HCT116 (cell line): ENCODE results near the gene CMTM8. TPM values are rescaled to one million over a fixed set of nuclear protein-coding genes. Genes with fewer than 3 reads are reported as not detected.

ENCODE experiments used
- ATAC-seq: fragments of 200-7000 bp; cut with Tn5 transposase; 2 replicates; pipeline ENCODE4 v1.9.1; 2020; ENCODE audit warnings: mild to moderate bottlenecking, moderate library complexity
- BruUV-seq: library from RNA; stranded (reverse); fragments of 400-500 nt; replicated peaks from 2 replicates; lab custom pipeline; 2021; lab: Mats Ljungman, UMichigan
- CTCF ChIA-PET: fragments of 300-600 bp; sonication (Branson Sonifier 250); formaldehyde crosslinking; loops from one replicate; lab custom pipeline; 2021; ENCODE audit warnings: antibody characterized with exemption; lab: Charles Lee
- POLR2A ChIA-PET: fragments of 300-600, 350-600 bp; sonication (Branson Sonifier 250); formaldehyde crosslinking; loops from one replicate; lab custom pipeline; 2021; ENCODE audit warnings: antibody characterized with exemption; lab: Charles Lee
- RAD21 ChIA-PET, 2 experiments: fragments of 300-600 bp; sonication (Branson Sonifier 250); formaldehyde crosslinking; loops; one replicate each; lab custom pipeline; 2023; ENCODE audit warnings: low total read pairs in 2 of 2; ENCODE audit not compliant: uncharacterized antibody in 2 of 2, unreplicated experiment in 2 of 2, low non-redundant PET in 1 of 2; lab: Charles Lee
- DNase-seq: peaks from one replicate; pipeline ENCODE4 v3.0.0-alpha.2; 2010; ENCODE audit warnings: low read depth, low spot score
- H2AFZ ChIP-seq: fragments of 200-600 bp; shearing (Covaris generic), sonication (generic); 2 replicates; pipeline ENCODE4 v1.6.1; 2017; ENCODE audit warnings: low read depth, mixed run types, mixed read lengths, antibody characterized with exemption, low read length; ENCODE audit not compliant: poor library complexity, severe bottlenecking
- H3K27ac ChIP-seq: 2 replicates; pipeline ENCODE4 v1.5.1; 2012; ENCODE audit warnings: low read depth, low read length
- H3K27me3 ChIP-seq: fragments of 200-600 bp; sonication (generic); 2 replicates; pipeline ENCODE4 v1.6.1; 2016; ENCODE audit warnings: mixed run types, low read length, mixed read lengths; ENCODE audit not compliant: insufficient read depth
- H3K36me3 ChIP-seq, 2 experiments: fragments of 200-500 bp in 1 of 2; fragments of 200-600 bp in 1 of 2; sonication (Bioruptor generic) in 1 of 2; sonication (generic) in 1 of 2; 2 replicates each; pipeline versions ENCODE4 v1.5.1 to v1.6.1; 2014 to 2016; ENCODE audit warnings: low read length in 2 of 2, inconsistent platforms in 1 of 2, mixed read lengths in 1 of 2, mixed run types in 1 of 2; ENCODE audit not compliant: insufficient read depth in 2 of 2, control insufficient read depth in 1 of 2
- H3K4me1 ChIP-seq, 2 experiments: fragments of 200-600 bp in 1 of 2; sonication (generic) in 1 of 2; 2 replicates each; pipeline versions ENCODE4 v1.5.1 to v1.6.1; 2012 to 2017; ENCODE audit warnings: low read length in 2 of 2, inconsistent platforms in 1 of 2, mild to moderate bottlenecking in 1 of 2, mixed read lengths in 1 of 2, mixed run types in 1 of 2, moderate library complexity in 1 of 2; ENCODE audit not compliant: insufficient read depth in 2 of 2, control insufficient read depth in 1 of 2
- H3K4me2 ChIP-seq: fragments of 200-600 bp; sonication (generic); 2 replicates; pipeline ENCODE4 v1.6.1; 2017; ENCODE audit warnings: mixed run types, low read length, mixed read lengths
- H3K4me3 ChIP-seq, 2 experiments: fragments of 200-600 bp in 1 of 2; sonication (generic) in 1 of 2; replicated peaks in 1 of 2; 2 replicates each; pipeline ENCODE4 v1.5.1; 2011 to 2016; ENCODE audit warnings: low read length in 2 of 2, control low read depth in 1 of 2, low read depth in 1 of 2, mild to moderate bottlenecking in 1 of 2, mixed read lengths in 1 of 2, mixed run types in 1 of 2
- H3K79me2 ChIP-seq: fragments of 200-600 bp; sonication (generic); 2 replicates; pipeline ENCODE4 v1.6.1; 2017; ENCODE audit warnings: mild to moderate bottlenecking, mixed run types, low read length, moderate library complexity, mixed read lengths; ENCODE audit not compliant: insufficient read depth
- H3K9ac ChIP-seq: fragments of 200-600 bp; sonication (generic); 2 replicates; pipeline ENCODE4 v1.6.1; 2016; ENCODE audit warnings: low read length, mixed read lengths
- H3K9me2 ChIP-seq: fragments of 200-600 bp; sonication (generic), shearing (Covaris generic); 2 replicates; pipeline ENCODE4 v1.6.1; 2017; ENCODE audit warnings: mixed run types, mild to moderate bottlenecking, moderate library complexity; ENCODE audit not compliant: insufficient read depth
- H3K9me3 ChIP-seq, 2 experiments: fragments of 200-500 bp in 1 of 2; fragments of 200-600 bp in 1 of 2; sonication (Bioruptor generic) in 1 of 2; sonication (generic) in 1 of 2; 2 replicates each; pipeline ENCODE4 v1.6.1; 2014 to 2017; ENCODE audit warnings: low read length in 2 of 2, mixed read lengths in 2 of 2, inconsistent platforms in 1 of 2, low read depth in 1 of 2, mild to moderate bottlenecking in 1 of 2, mixed run types in 1 of 2, moderate library complexity in 1 of 2; ENCODE audit not compliant: control insufficient read depth in 1 of 2, insufficient read depth in 1 of 2
- H4K20me1 ChIP-seq: fragments of 200-600 bp; sonication (generic), shearing (Covaris generic); 2 replicates; pipeline ENCODE4 v1.6.1; 2017; ENCODE audit warnings: mixed run types, mild to moderate bottlenecking, moderate library complexity; ENCODE audit not compliant: insufficient read depth
- CTCF ChIP-seq, 3 experiments: fragments of 200-600 bp in 1 of 3; sonication (generic) in 1 of 3; IDR thresholded peaks in 2 of 3; conservative IDR thresholded peaks in 1 of 3; 2 replicates each; pipeline ENCODE4 v1.5.1; 2012 to 2017; ENCODE audit warnings: low read depth in 2 of 3, low read length in 2 of 3, antibody characterized with exemption in 1 of 3, borderline replicate concordance in 1 of 3, control low read depth in 1 of 3, mild to moderate bottlenecking in 1 of 3, mixed read lengths in 1 of 3, mixed run types in 1 of 3, moderate library complexity in 1 of 3; ENCODE audit not compliant: insufficient read depth in 1 of 3
- EZH2 ChIP-seq: fragments of 200-600 bp; sonication (generic); IDR thresholded peaks from 2 replicates; pipeline ENCODE4 v1.6.1; 2017; ENCODE audit warnings: antibody characterized with exemption, mixed run types
- EZH2phosphoT487 ChIP-seq: fragments of 200-600 bp; IDR thresholded peaks from 2 replicates; pipeline ENCODE4 v1.6.1; 2018; ENCODE audit warnings: antibody characterized with exemption, borderline replicate concordance
- FOSL1 ChIP-seq: IDR thresholded peaks from 2 replicates; pipeline ENCODE4 v1.6.1; 2012; ENCODE audit warnings: low read depth
- JUND ChIP-seq: IDR thresholded peaks from 2 replicates; pipeline ENCODE4 v1.6.1; 2012
- POLR2A ChIP-seq: IDR thresholded peaks from 2 replicates; pipeline ENCODE4 v1.7.0; 2011; ENCODE audit warnings: borderline replicate concordance; ENCODE audit not compliant: insufficient read depth, insufficient read length; ENCODE audit errors: extremely low read depth
- POLR2AphosphoS5 ChIP-seq: IDR thresholded peaks from 2 replicates; pipeline ENCODE4 v1.6.1; 2011; ENCODE audit warnings: mild to moderate bottlenecking, low read depth, low read length, moderate library complexity
- SP1 ChIP-seq: IDR thresholded peaks from 2 replicates; pipeline ENCODE4 v1.6.1; 2012; ENCODE audit warnings: low read depth
- SRF ChIP-seq: IDR thresholded peaks from 2 replicates; pipeline ENCODE4 v1.6.1; 2012; ENCODE audit warnings: low read depth
- TCF7L2 ChIP-seq: IDR thresholded peaks from 2 replicates; pipeline ENCODE4 v1.7.0; 2011; ENCODE audit warnings: borderline replicate concordance, inconsistent platforms; ENCODE audit not compliant: insufficient read depth, insufficient read length; ENCODE audit errors: extremely low read depth
- YY1 ChIP-seq: IDR thresholded peaks from 2 replicates; pipeline ENCODE4 v1.6.1; 2011; ENCODE audit warnings: low read length, low read depth, moderate library complexity, mild to moderate bottlenecking; ENCODE audit not compliant: insufficient replicate concordance; ENCODE audit errors: extremely low read depth
- ZNF274 ChIP-seq: fragments of 200-500 bp; sonication (Bioruptor generic); IDR thresholded peaks from 2 replicates; pipeline ENCODE4 v1.6.1; 2014; ENCODE audit warnings: mild to moderate bottlenecking, low read depth, low read length, inconsistent platforms
- intact Hi-C: fragments of 100-400 bp; cut with micrococcal nuclease; formaldehyde crosslinking; loops from 2 replicates; pipeline ENCODE4 v1.10.0; 2022
- total RNA-seq: library from RNA; stranded (reverse); gene quantifications from one replicate; pipeline ENCODE4 v1.2.1, GENCODE V29; 2021; ENCODE audit not compliant: unreplicated experiment

CMTM8 gene
- total RNA-seq, 1 experiment from 2014 or later: 19.4 TPM

GRCh38 chr3:32288819-32289218 lies 50.3 kb downstream of the CMTM8 start:
- H3K4me3 ChIP-seq: no peak overlapping the region
- no peak overlapping the region for H2AFZ ChIP-seq
- RAD21 ChIA-PET: no interaction called here
- no TSS peak for BruUV-seq
- H3K9ac ChIP-seq: no peak overlapping the region
- CTCF ChIA-PET: interaction anchor here (1.2 kb wide), 1 partner anchor 8 kb away, joined by 6 read pairs; no protein-coding TSS in a partner anchor
- no peaks in the 10 kb centered on the region for H3K9me3 ChIP-seq
- H3K79me2 ChIP-seq: peaks cover 31% of the 10 kb centered on the region
- H3K4me1 ChIP-seq: peaks cover 9 to 21% of the 10 kb centered on the region in 2 experiments; a peak in 3 of 4 replicates
- TF ChIP-seq EZH2 (no peak), ZNF274 (no peak), FOSL1 (no peak), POLR2A (no peak), SP1 (no peak), TCF7L2 (no peak), POLR2AphosphoS5 (no peak), JUND (no peak), YY1 (no peak)
- ATAC-seq: no peak
- no peak overlapping the region for H3K27ac ChIP-seq
- no peaks in the 10 kb centered on the region for H3K27me3 ChIP-seq
- H3K9me2 ChIP-seq: no peaks in the 10 kb centered on the region
- POLR2A ChIA-PET: no interaction called here
- H4K20me1 ChIP-seq: 0 out of 2 replicates have a peak, but pooled peaks cover 4% of the 10 kb centered on the region
- DNase-seq: no peak
- intact Hi-C loops: no loop called here
- no peaks in the 10 kb centered on the region for H3K36me3 ChIP-seq
- H3K4me2 ChIP-seq: no peak overlapping the region

- Histone ChIP-seq H4K20me1 (0 out of 2 replicates have a peak, but pooled peaks cover 4% of the 10 kb centered on the region), H3K9ac (no peak overlapping the region), H3K27me3 (no peaks in the 10 kb centered on the region), H3K9me2 (no peaks in the 10 kb centered on the region), H3K4me2 (no peak overlapping the region), H3K4me1 (peaks cover 9 to 22% of the 10 kb centered on the region in 2 experiments; a peak in 3 of 4 replicates), H3K36me3 (no peaks in the 10 kb centered on the region)
- BruUV-seq: no TSS peak
- RAD21 ChIA-PET: no interaction called here
- DNase-seq: no peak
- POLR2A ChIA-PET: no interaction called here
- no peak for TF ChIP-seq FOSL1
- TF ChIP-seq SP1: no peak
- no peak for TF ChIP-seq CTCF (IDR thresholded peaks at IDR 0.05 in 2 of 3, conservative IDR thresholded peaks at IDR 0.05 in 1 of 3; ENCODE audit: borderline replicate concordance in 1 of 3, insufficient read depth in 1 of 3, low read depth in 2 of 3, low read length in 2 of 3)
- TF ChIP-seq TCF7L2: no peak
- TF ChIP-seq ZNF274: no peak
- TF ChIP-seq JUND: no peak
- TF ChIP-seq EZH2phosphoT487: no peak
- no peak for TF ChIP-seq SRF
- TF ChIP-seq POLR2AphosphoS5: no peak
- no peak for TF ChIP-seq YY1
- TF ChIP-seq, all 23 proteins: peak for 0
- no peak overlapping the region for H3K27ac ChIP-seq
- no peaks in the 10 kb centered on the region for H3K9me3 ChIP-seq
- no peak overlapping the region for H3K4me3 ChIP-seq
- no peak for ATAC-seq
- CTCF ChIA-PET: no interaction called here
- H2AFZ ChIP-seq: no peak overlapping the region
- intact Hi-C loops: loop anchor here (10.0 kb wide), 1 partner anchor 184 kb away; no protein-coding TSS in a partner anchor
- peaks cover 27% of the 10 kb centered on the region for H3K79me2 ChIP-seq
These were observed 52.1 kb downstream of the CMTM8 start for GRCh38 chr3:32290619-32291018.
